IMR-90 (cell line): ENCODE data around the gene CATSPERZ. TPM values are rescaled to one million over a fixed set of nuclear protein-coding genes. Genes with fewer than 3 reads are reported as not detected.

ENCODE experiments used
- ATAC-seq: fragments of 200-7000 bp; cut with Tn5 transposase; 2 replicates; pipeline ENCODE4 v1.9.1; 2020; ENCODE audit warnings: low read depth, mild to moderate bottlenecking, moderate library complexity
- BruUV-seq: library from RNA; stranded (reverse); fragments of 400-500 nt; replicated peaks from 2 replicates; lab custom pipeline; 2021; lab: Mats Ljungman, UMichigan
- CTCF ChIA-PET: fragments of 300-600 bp; formaldehyde crosslinking; extraction: SDS; loops from one replicate; lab custom pipeline; 2021; ENCODE audit warnings: antibody characterized with exemption; lab: Yijun Ruan, JAX
- POLR2A ChIA-PET: fragments of 300-600 bp; sonication (Branson Sonifier 250); formaldehyde crosslinking; loops from one replicate; lab custom pipeline; 2022; ENCODE audit warnings: antibody characterized with exemption; ENCODE audit not compliant: unreplicated experiment; lab: Charles Lee
- DNase-seq: peaks from one replicate; pipeline ENCODE4 v3.0.0; 2013
- H2AFZ ChIP-seq: replicated peaks from 2 replicates; pipeline ENCODE3; 2013; ENCODE audit warnings: low read length, mild to moderate bottlenecking; ENCODE audit not compliant: poor library complexity
- H2AK5ac ChIP-seq: 2 replicates; pipeline ENCODE4 v1.6.1; 2013; ENCODE audit warnings: low read depth, low read length, inconsistent platforms
- H2AK9ac ChIP-seq: replicated peaks from 2 replicates; pipeline ENCODE3; 2013; ENCODE audit warnings: mild to moderate bottlenecking, low read depth, low read length, moderate library complexity; ENCODE audit not compliant: poor library complexity
- H2BK120ac ChIP-seq: 2 replicates; pipeline ENCODE4 v1.6.1; 2013; ENCODE audit warnings: low read depth, low read length, inconsistent platforms
- H2BK15ac ChIP-seq: 3 replicates; pipeline ENCODE4 v1.6.1; 2013; ENCODE audit warnings: low read depth, low read length, inconsistent platforms
- H2BK20ac ChIP-seq: 2 replicates; pipeline ENCODE4 v1.6.1; 2013; ENCODE audit warnings: low read depth, mild to moderate bottlenecking, inconsistent platforms, low read length, moderate library complexity
- H2BK5ac ChIP-seq: 2 replicates; pipeline ENCODE4 v1.6.1; 2013; ENCODE audit warnings: mild to moderate bottlenecking, low read depth, low read length, inconsistent platforms; ENCODE audit not compliant: poor library complexity, severe bottlenecking
- H3K14ac ChIP-seq: replicated peaks from 2 replicates; pipeline ENCODE4 v1.6.1; 2013; ENCODE audit warnings: low read depth, low read length, inconsistent platforms
- H3K18ac ChIP-seq: 2 replicates; pipeline ENCODE4 v1.6.1; 2013; ENCODE audit warnings: low read depth, low read length, control low read depth
- H3K23ac ChIP-seq: 2 replicates; pipeline ENCODE4 v1.6.1; 2013; ENCODE audit warnings: low read depth, low read length, inconsistent platforms
- H3K27ac ChIP-seq: 2 replicates; pipeline ENCODE4 v1.5.1; 2013; ENCODE audit warnings: mild to moderate bottlenecking, control low read depth, low read length; ENCODE audit not compliant: insufficient read depth
- H3K27me3 ChIP-seq: 2 replicates; pipeline ENCODE4 v1.6.1; 2013; ENCODE audit warnings: low read length; ENCODE audit not compliant: control insufficient read depth, insufficient read depth
- H3K36me3 ChIP-seq: 2 replicates; pipeline ENCODE4 v1.6.1; 2013; ENCODE audit warnings: low read length, mixed read lengths; ENCODE audit not compliant: control insufficient read depth, insufficient read depth
- H3K4ac ChIP-seq: 2 replicates; pipeline ENCODE4 v1.6.1; 2013; ENCODE audit warnings: low read depth, low read length, inconsistent platforms
- H3K4me1 ChIP-seq: 2 replicates; pipeline ENCODE4 v1.6.1; 2013; ENCODE audit warnings: low read length, mixed read lengths; ENCODE audit not compliant: control insufficient read depth, insufficient read depth
- H3K4me2 ChIP-seq: 2 replicates; pipeline ENCODE4 v1.6.1; 2013; ENCODE audit warnings: low read depth, mild to moderate bottlenecking, control low read depth, low read length, moderate library complexity
- H3K4me3 ChIP-seq: 2 replicates; pipeline ENCODE4 v1.5.1; 2013; ENCODE audit warnings: low read depth, mild to moderate bottlenecking, control low read depth, low read length, moderate library complexity; ENCODE audit not compliant: insufficient read depth
- H3K56ac ChIP-seq: 2 replicates; pipeline ENCODE4 v1.6.1; 2013; ENCODE audit warnings: low read length, inconsistent platforms; ENCODE audit not compliant: insufficient read depth; ENCODE audit errors: extremely low read depth
- H3K79me1 ChIP-seq, 2 experiments: 2 replicates each; pipeline ENCODE4 v1.6.1; 2013; ENCODE audit warnings: low read length in 2 of 2, inconsistent platforms in 1 of 2, low read depth in 1 of 2
- H3K9ac ChIP-seq: 2 replicates; pipeline ENCODE4 v1.6.1; 2013; ENCODE audit warnings: low read depth, low read length, control low read depth
- H3K9me1 ChIP-seq: 2 replicates; pipeline ENCODE4 v1.6.1; 2013; ENCODE audit warnings: low read length, inconsistent platforms; ENCODE audit not compliant: insufficient read depth
- H3K9me3 ChIP-seq: 2 replicates; pipeline ENCODE4 v1.6.1; 2013; ENCODE audit warnings: low read length; ENCODE audit not compliant: control insufficient read depth, insufficient read depth
- H4K20me1 ChIP-seq: 2 replicates; pipeline ENCODE4 v1.6.1; 2013; ENCODE audit warnings: low read length, inconsistent platforms; ENCODE audit not compliant: insufficient read depth
- H4K5ac ChIP-seq: 2 replicates; pipeline ENCODE4 v1.6.1; 2013; ENCODE audit warnings: mild to moderate bottlenecking, low read depth, low read length, control low read depth
- H4K8ac ChIP-seq, 2 experiments: 2 replicates each; pipeline ENCODE4 v1.6.1; 2013; ENCODE audit warnings: low read depth in 2 of 2, low read length in 2 of 2, control low read depth in 1 of 2, inconsistent platforms in 1 of 2
- H4K91ac ChIP-seq: 2 replicates; pipeline ENCODE4 v1.6.1; 2013; ENCODE audit warnings: low read depth, low read length, inconsistent platforms; ENCODE audit not compliant: insufficient read depth
- CTCF ChIP-seq: conservative IDR thresholded peaks from 2 replicates; pipeline ENCODE4 v1.5.1; 2012; ENCODE audit warnings: mild to moderate bottlenecking, low read depth, low read length, improper control_type of control experiment
- ELK1 ChIP-seq: fragments of 150-350 bp; IDR thresholded peaks from 2 replicates; pipeline ENCODE4 v1.6.1; 2016; ENCODE audit warnings: low read depth, mild to moderate bottlenecking, low read length, moderate library complexity, borderline replicate concordance
- FOS ChIP-seq: fragments of 150-350 bp; IDR thresholded peaks from 2 replicates; pipeline ENCODE4 v1.6.1; 2016; ENCODE audit warnings: low read depth, low read length
- MAFK ChIP-seq: IDR thresholded peaks from 2 replicates; pipeline ENCODE4 v1.6.1; 2012; ENCODE audit warnings: low read depth, low read length, improper control_type of control experiment
- MXI1 ChIP-seq: IDR thresholded peaks from 2 replicates; pipeline ENCODE4 v1.6.1; 2012; ENCODE audit warnings: low read depth, mild to moderate bottlenecking, low read length, moderate library complexity, borderline replicate concordance
- SMC3 ChIP-seq: fragments of 150-350 bp; IDR thresholded peaks from 2 replicates; pipeline ENCODE4 v1.6.1; 2016; ENCODE audit warnings: low read depth, mild to moderate bottlenecking, antibody characterized with exemption, low read length, moderate library complexity
- USF2 ChIP-seq: fragments of 150-350 bp; IDR thresholded peaks from 2 replicates; pipeline ENCODE4 v1.6.1; 2017; ENCODE audit warnings: mild to moderate bottlenecking, antibody characterized with exemption, low read length, low read depth
- WGBS, 2 experiments: methylation state at CpG; one replicate each; pipeline versions ENCODE4 v1.1.5 to v1.1.7; 2013; ENCODE audit warnings: missing lambda C conversion rate in 2 of 2; ENCODE audit not compliant: insufficient read length in 1 of 2; ENCODE audit errors: extremely low coverage in 2 of 2; 5-methylcytosine and 5-hydroxymethylcytosine counted together
- dilution Hi-C: fragments of 300-500 bp; cut with HindIII; formaldehyde crosslinking; loops from one replicate; pipeline ENCODE4 v1.14.3; 2018; ENCODE audit warnings: low sequenced_read_pairs; ENCODE audit not compliant: unreplicated experiment
- in situ Hi-C: fragments of 300-500 bp; cut with MboI; formaldehyde crosslinking; loops from 3 replicates; pipeline ENCODE4 v1.14.3; 2019; ENCODE audit warnings: low sequenced_read_pairs, inconsistent platforms, mixed read lengths
- intact Hi-C: fragments of 100-400 bp; cut with micrococcal nuclease; formaldehyde crosslinking; loops from 2 replicates; pipeline ENCODE4 v1.10.0; 2022
- polyA plus RNA-seq, 3 experiments: library from polyadenylated mRNA; depleted of rRNA; stranded (reverse); fragments of >200 nt; gene quantifications; 2 replicates each; pipeline ENCODE4 v1.2.3, GENCODE V29; 2012; ENCODE audit warnings: low replicate concordance in 1 of 3
- total RNA-seq: library from RNA; depleted of rRNA; stranded (reverse); fragments of >200 nt; gene quantifications from 2 replicates; pipeline ENCODE4 v1.2.3, GENCODE V29; 2012

CATSPERZ gene
- total and polyA plus RNA-seq, 2 of the 4 experiments (the other 2 are of a cell fraction), result not detected

- intact Hi-C loops (no loop called here), dilution Hi-C loops (no loop called here), in situ Hi-C loops (no loop called here)
- no peak overlapping the region for H3K23ac ChIP-seq
- H3K4me3 ChIP-seq, result no peak overlapping the region
- H3K18ac ChIP-seq, result no peak overlapping the region
- no peak overlapping the region for H3K4me2 ChIP-seq
- no peak for DNase-seq
- ATAC-seq, result no peak
- H2BK15ac ChIP-seq, result no peak overlapping the region
- no peak overlapping the region for H3K27ac ChIP-seq
- H3K27me3 ChIP-seq, result peaks cover 33% of the 10 kb centered on the region
- H3K9ac ChIP-seq, result no peak overlapping the region
- H3K9me3 ChIP-seq, result no peaks in the 10 kb centered on the region
- ChIA-PET CTCF (no interaction called here), POLR2A (no interaction called here)
- H3K36me3 ChIP-seq, result no peaks in the 10 kb centered on the region
- no peak overlapping the region for H2BK5ac ChIP-seq
- peaks cover 5% of the 10 kb centered on the region; the same call in 1 of the 2 replicates for H4K20me1 ChIP-seq
- H3K79me1 ChIP-seq, result peaks cover 13 to 25% of the 10 kb centered on the region in 2 experiments
- no peak overlapping the region for H2AFZ ChIP-seq
- no peak overlapping the region for H2AK9ac ChIP-seq
- peaks cover 11% of the 10 kb centered on the region for H3K4me1 ChIP-seq
- no peak overlapping the region for H4K91ac ChIP-seq
- H4K5ac ChIP-seq, result no peak overlapping the region
- no peak overlapping the region for H4K8ac ChIP-seq
- H3K14ac ChIP-seq, result no peak overlapping the region
- BruUV-seq, result no TSS peak
- H2BK120ac ChIP-seq, result no peak overlapping the region
- H2BK20ac ChIP-seq, result no peak overlapping the region
- TF ChIP-seq SMC3, result no peak
- TF ChIP-seq USF2, result no peak
- TF ChIP-seq CTCF, result no peak
- no peak for TF ChIP-seq ELK1
- no peak for TF ChIP-seq MXI1
- TF ChIP-seq MAFK, result no peak
- no peak for TF ChIP-seq FOS
- 100% methylated on average over 1 of the region's 9 CpGs; no CpG with 5 or more reads in 1 of the 2 experiments for WGBS, 2 experiments
- no peak overlapping the region for H2AK5ac ChIP-seq
- H3K9me1 ChIP-seq, result peaks cover 1% of the 10 kb centered on the region; the same call in 1 of the 2 replicates
- H3K56ac ChIP-seq, result no peak overlapping the region
- H3K4ac ChIP-seq, result no peak overlapping the region
Observed at GRCh38 chr11:64288353-64288750, 11.8 kb upstream of the CATSPERZ start.
